ENCODE measurements around the gene OXSM. TPM values are rescaled to one million over a fixed set of nuclear protein-coding genes. Genes with fewer than 3 reads are reported as not detected.

OXSM gene
- total RNA-seq, 1 experiment from 2014 or later: 0.28 TPM

DNA sequence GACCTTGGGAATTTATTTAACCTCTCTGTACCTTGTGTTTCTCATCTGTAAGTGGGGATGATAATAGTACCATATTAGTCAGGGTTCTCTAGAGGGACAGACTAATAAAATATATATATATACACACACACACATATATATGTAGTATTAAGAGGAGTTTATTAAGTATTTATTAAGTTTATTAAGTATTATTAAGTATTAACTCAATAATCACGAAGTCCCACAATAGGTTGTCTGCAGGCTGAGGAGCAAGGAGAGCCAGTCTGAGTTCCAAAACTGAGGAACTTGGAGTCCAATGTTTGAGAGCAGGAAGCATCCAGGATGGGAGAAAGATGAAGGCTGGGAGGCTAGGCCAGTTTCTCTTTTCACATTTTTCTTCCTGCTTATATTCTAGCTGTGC lies 14.8 kb downstream of the OXSM start:
- ChIA-PET CTCF (no interaction called here), POLR2A (interaction anchor here (0.7 kb wide), 1 partner anchor 882 kb away, joined by 4 read pairs; no protein-coding TSS in a partner anchor)
- TF ChIP-seq, protein P1, sequence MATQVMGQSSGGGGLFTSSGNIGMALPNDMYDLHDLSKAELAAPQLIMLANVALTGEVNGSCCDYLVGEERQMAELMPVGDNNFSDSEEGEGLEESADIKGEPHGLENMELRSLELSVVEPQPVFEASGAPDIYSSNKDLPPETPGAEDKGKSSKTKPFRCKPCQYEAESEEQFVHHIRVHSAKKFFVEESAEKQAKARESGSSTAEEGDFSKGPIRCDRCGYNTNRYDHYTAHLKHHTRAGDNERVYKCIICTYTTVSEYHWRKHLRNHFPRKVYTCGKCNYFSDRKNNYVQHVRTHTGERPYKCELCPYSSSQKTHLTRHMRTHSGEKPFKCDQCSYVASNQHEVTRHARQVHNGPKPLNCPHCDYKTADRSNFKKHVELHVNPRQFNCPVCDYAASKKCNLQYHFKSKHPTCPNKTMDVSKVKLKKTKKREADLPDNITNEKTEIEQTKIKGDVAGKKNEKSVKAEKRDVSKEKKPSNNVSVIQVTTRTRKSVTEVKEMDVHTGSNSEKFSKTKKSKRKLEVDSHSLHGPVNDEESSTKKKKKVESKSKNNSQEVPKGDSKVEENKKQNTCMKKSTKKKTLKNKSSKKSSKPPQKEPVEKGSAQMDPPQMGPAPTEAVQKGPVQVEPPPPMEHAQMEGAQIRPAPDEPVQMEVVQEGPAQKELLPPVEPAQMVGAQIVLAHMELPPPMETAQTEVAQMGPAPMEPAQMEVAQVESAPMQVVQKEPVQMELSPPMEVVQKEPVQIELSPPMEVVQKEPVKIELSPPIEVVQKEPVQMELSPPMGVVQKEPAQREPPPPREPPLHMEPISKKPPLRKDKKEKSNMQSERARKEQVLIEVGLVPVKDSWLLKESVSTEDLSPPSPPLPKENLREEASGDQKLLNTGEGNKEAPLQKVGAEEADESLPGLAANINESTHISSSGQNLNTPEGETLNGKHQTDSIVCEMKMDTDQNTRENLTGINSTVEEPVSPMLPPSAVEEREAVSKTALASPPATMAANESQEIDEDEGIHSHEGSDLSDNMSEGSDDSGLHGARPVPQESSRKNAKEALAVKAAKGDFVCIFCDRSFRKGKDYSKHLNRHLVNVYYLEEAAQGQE (IDR thresholded peaks at IDR 0.05; ENCODE audit: insufficient read depth in 1 of 2, low read depth in 2 of 2, low read length in 1 of 2): no peak
- TF ChIP-seq POLR2AphosphoS5 (IDR thresholded peaks at IDR 0.05; ENCODE audit: low read depth, low read length) (no peak), SIN3A (IDR thresholded peaks at IDR 0.05; ENCODE audit: borderline replicate concordance, insufficient read depth, low read depth, low read length) (no peak), TCF7L2 (IDR thresholded peaks at IDR 0.05; ENCODE audit: low read depth, low read length) (no peak)
- TF ChIP-seq, protein P2, sequence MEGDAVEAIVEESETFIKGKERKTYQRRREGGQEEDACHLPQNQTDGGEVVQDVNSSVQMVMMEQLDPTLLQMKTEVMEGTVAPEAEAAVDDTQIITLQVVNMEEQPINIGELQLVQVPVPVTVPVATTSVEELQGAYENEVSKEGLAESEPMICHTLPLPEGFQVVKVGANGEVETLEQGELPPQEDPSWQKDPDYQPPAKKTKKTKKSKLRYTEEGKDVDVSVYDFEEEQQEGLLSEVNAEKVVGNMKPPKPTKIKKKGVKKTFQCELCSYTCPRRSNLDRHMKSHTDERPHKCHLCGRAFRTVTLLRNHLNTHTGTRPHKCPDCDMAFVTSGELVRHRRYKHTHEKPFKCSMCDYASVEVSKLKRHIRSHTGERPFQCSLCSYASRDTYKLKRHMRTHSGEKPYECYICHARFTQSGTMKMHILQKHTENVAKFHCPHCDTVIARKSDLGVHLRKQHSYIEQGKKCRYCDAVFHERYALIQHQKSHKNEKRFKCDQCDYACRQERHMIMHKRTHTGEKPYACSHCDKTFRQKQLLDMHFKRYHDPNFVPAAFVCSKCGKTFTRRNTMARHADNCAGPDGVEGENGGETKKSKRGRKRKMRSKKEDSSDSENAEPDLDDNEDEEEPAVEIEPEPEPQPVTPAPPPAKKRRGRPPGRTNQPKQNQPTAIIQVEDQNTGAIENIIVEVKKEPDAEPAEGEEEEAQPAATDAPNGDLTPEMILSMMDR (IDR thresholded peaks at IDR 0.05): no peak
- no peaks in the 10 kb centered on the region for H3K9me3 ChIP-seq (ENCODE audit: control insufficient read depth, insufficient read depth, low read depth, low read length)
- no TSS peak for BruUV-seq (replicated peaks)
- intact Hi-C loops (cut with micrococcal nuclease; ENCODE audit: unreplicated experiment): no loop called here
- no peak overlapping the region for H3K27ac ChIP-seq (ENCODE audit: low read length)
- no peak overlapping the region for H3K4me3 ChIP-seq (ENCODE audit: low read depth in 2 of 2, low read length in 2 of 2)
- in situ Hi-C loops (cut with HindIII; ENCODE audit: low pct_unique_long_range_greater_than_20kb, low sequenced_read_pairs): no loop called here
- ATAC-seq: no peak
- H3K36me3 ChIP-seq (ENCODE audit: control insufficient read depth, insufficient read depth, low read length): no peaks in the 10 kb centered on the region
- H3K27me3 ChIP-seq (ENCODE audit: control insufficient read depth, insufficient read depth, low read length): no peaks in the 10 kb centered on the region
- DNase-seq (ENCODE audit: low read depth, low spot score): no peak
- H3K4me1 ChIP-seq (ENCODE audit: control insufficient read depth, insufficient read depth, low read length): no peaks in the 10 kb centered on the region

DNA sequence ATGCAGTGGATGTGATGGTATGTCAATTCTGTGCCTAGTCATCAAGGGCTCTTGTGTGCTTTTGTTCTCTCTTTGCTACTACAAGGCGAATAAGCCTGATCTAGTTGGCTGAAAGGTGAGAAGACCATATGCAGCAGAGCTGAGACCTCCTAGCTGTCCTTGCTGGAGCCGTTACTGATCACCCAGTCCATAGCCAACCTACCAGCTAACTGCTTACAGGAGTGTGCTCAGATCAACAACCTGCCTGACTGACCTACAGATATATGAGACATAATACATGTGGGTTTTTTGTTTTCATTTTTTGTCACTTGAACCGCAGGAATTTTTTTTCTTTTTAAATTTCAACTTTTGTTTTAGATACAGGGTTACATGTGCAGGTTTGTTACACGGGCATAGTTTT lies 22.8 kb downstream of the OXSM start:
- in situ Hi-C loops (cut with HindIII; ENCODE audit: low pct_unique_long_range_greater_than_20kb, low sequenced_read_pairs) (no loop called here), intact Hi-C loops (cut with micrococcal nuclease; ENCODE audit: unreplicated experiment) (no loop called here)
- Histone ChIP-seq H3K27me3 (ENCODE audit: control insufficient read depth, insufficient read depth, low read length) (no peaks in the 10 kb centered on the region; the same call in 1 of the 2 replicates), H3K9me3 (ENCODE audit: control insufficient read depth, insufficient read depth, low read depth, low read length) (no peaks in the 10 kb centered on the region), H3K36me3 (ENCODE audit: control insufficient read depth, insufficient read depth, low read length) (no peaks in the 10 kb centered on the region), H3K27ac (ENCODE audit: low read length) (no peak overlapping the region), H3K4me1 (ENCODE audit: control insufficient read depth, insufficient read depth, low read length) (no peaks in the 10 kb centered on the region), H3K4me3 (ENCODE audit: low read depth in 2 of 2, low read length in 2 of 2) (no peak overlapping the region)
- CTCF ChIA-PET: no interaction called here
- POLR2A ChIA-PET: no interaction called here
- TF ChIP-seq, protein P2 (IDR thresholded peaks at IDR 0.05): no peak
- TF ChIP-seq, protein P1 (IDR thresholded peaks at IDR 0.05; ENCODE audit: insufficient read depth in 1 of 2, low read depth in 2 of 2, low read length in 1 of 2): no peak
- TF ChIP-seq POLR2AphosphoS5 (IDR thresholded peaks at IDR 0.05; ENCODE audit: low read depth, low read length) (no peak), SIN3A (IDR thresholded peaks at IDR 0.05; ENCODE audit: borderline replicate concordance, insufficient read depth, low read depth, low read length) (no peak), TCF7L2 (IDR thresholded peaks at IDR 0.05; ENCODE audit: low read depth, low read length) (no peak)
- no TSS peak for BruUV-seq (replicated peaks)
- ATAC-seq: no peak
- no peak for DNase-seq (ENCODE audit: low read depth, low spot score)

Measured in Panc1 (cell line).